ENCODE measurements around the gene SCAF4. TPM values are rescaled to one million over a fixed set of nuclear protein-coding genes. Genes with fewer than 3 reads are reported as not detected.

SCAF4 gene
- total and polyA plus RNA-seq, 5 donors from 2014 or later: 15.8 to 70.9 (median 20.6) TPM

GRCh38 chr21:31720330-31720729, 11.6 kb downstream of the SCAF4 start:
- Histone ChIP-seq H3K4me1 (ENCODE audit: control insufficient read depth, insufficient read depth, low read length, poor library complexity, severe bottlenecking) (peaks cover 36% of the 10 kb centered on the region), H3K27me3 (ENCODE audit: control insufficient read depth, insufficient read depth, low read length) (no peaks in the 10 kb centered on the region), H3K4me3 (ENCODE audit: low read depth, low read length) (no peak overlapping the region), H3K27ac (ENCODE audit: insufficient read depth, low read length, poor library complexity, severe bottlenecking) (no peak overlapping the region), H3K9me3 (ENCODE audit: control insufficient read depth in 2 of 2, low read length in 2 of 2) (no peaks in the 10 kb centered on the region), H3K36me3 (ENCODE audit: control insufficient read depth, insufficient read depth, low read length) (no peaks in the 10 kb centered on the region)
- H3K9me3 Mint-ChIP-seq: no peaks in the 10 kb centered on the region
- peak overlapping the region in 2 of 3 donors; percentile 17 to 77 for H3K27ac Mint-ChIP-seq
- H3K4me3 Mint-ChIP-seq: peak overlapping the region in 3 of 4 donors; percentile 18 to 71 (median 23)
- ATAC-seq (ENCODE audit: low read depth in 2 of 2) (no peak), DNase-seq (no peak)
- H3K27me3 Mint-ChIP-seq: no peaks in the 10 kb centered on the region
- peaks cover 58 to 93% (median 75%) of the 10 kb centered on the region in 4 donors for H3K4me1 Mint-ChIP-seq
- peaks cover 12% of the 10 kb centered on the region for H3K36me3 Mint-ChIP-seq

GRCh38 chr21:31716106-31716505, 15.8 kb downstream of the SCAF4 start:
- H3K9me3 Mint-ChIP-seq: no peaks in the 10 kb centered on the region
- peaks cover 12% of the 10 kb centered on the region for H3K36me3 Mint-ChIP-seq
- H3K36me3 ChIP-seq (ENCODE audit: control insufficient read depth, insufficient read depth, low read length): no peaks in the 10 kb centered on the region
- peak overlapping the region in 2 of 4 donors; percentile 10 to 51 for H3K4me3 Mint-ChIP-seq
- no peak overlapping the region for H3K27ac ChIP-seq (ENCODE audit: insufficient read depth, low read length, poor library complexity, severe bottlenecking)
- no peaks in the 10 kb centered on the region for H3K27me3 ChIP-seq (ENCODE audit: control insufficient read depth, insufficient read depth, low read length)
- no peaks in the 10 kb centered on the region for H3K9me3 ChIP-seq (ENCODE audit: control insufficient read depth in 2 of 2, low read length in 2 of 2)
- peaks cover 42% of the 10 kb centered on the region for H3K4me1 ChIP-seq (ENCODE audit: control insufficient read depth, insufficient read depth, low read length, poor library complexity, severe bottlenecking)
- no peaks in the 10 kb centered on the region for H3K27me3 Mint-ChIP-seq
- H3K27ac Mint-ChIP-seq: no peak overlapping the region
- peaks cover 62 to 92% (median 75%) of the 10 kb centered on the region in 4 donors for H3K4me1 Mint-ChIP-seq
- ATAC-seq (ENCODE audit: low read depth in 2 of 2) (no peak), DNase-seq (no peak)
- H3K4me3 ChIP-seq (ENCODE audit: low read depth, low read length): no peak overlapping the region

- Mint-ChIP-seq H3K27ac (peak overlapping the region in 2 of 3 donors; percentile 7 to 68), H3K4me1 (peaks cover 56 to 93% (median 75%) of the 10 kb centered on the region in 4 donors), H3K27me3 (no peaks in the 10 kb centered on the region), H3K4me3 (peak overlapping the region; percentile 0 to 73 (median 5)), H3K36me3 (peaks cover 10% of the 10 kb centered on the region), H3K9me3 (no peaks in the 10 kb centered on the region)
- ATAC-seq (ENCODE audit: low read depth in 2 of 2) (no peak), DNase-seq (no peak)
- Histone ChIP-seq H3K4me3 (ENCODE audit: low read depth, low read length) (peak overlapping the region; percentile 57), H3K27ac (ENCODE audit: insufficient read depth, low read length, poor library complexity, severe bottlenecking) (no peak overlapping the region), H3K36me3 (ENCODE audit: control insufficient read depth, insufficient read depth, low read length) (no peaks in the 10 kb centered on the region), H3K9me3 (ENCODE audit: control insufficient read depth in 2 of 2, low read length in 2 of 2) (no peaks in the 10 kb centered on the region), H3K27me3 (ENCODE audit: control insufficient read depth, insufficient read depth, low read length) (no peaks in the 10 kb centered on the region), H3K4me1 (ENCODE audit: control insufficient read depth, insufficient read depth, low read length, poor library complexity, severe bottlenecking) (peaks cover 38% of the 10 kb centered on the region)
These were observed 17.1 kb downstream of the SCAF4 start for GRCh38 chr21:31714741-31715365.

GRCh38 chr21:31713973-31714740, 17.8 kb downstream of the SCAF4 start:
- Histone ChIP-seq H3K4me3 (ENCODE audit: low read depth, low read length) (peak overlapping the region; percentile 57), H3K27ac (ENCODE audit: insufficient read depth, low read length, poor library complexity, severe bottlenecking) (no peak overlapping the region), H3K36me3 (ENCODE audit: control insufficient read depth, insufficient read depth, low read length) (no peaks in the 10 kb centered on the region), H3K9me3 (ENCODE audit: control insufficient read depth in 2 of 2, low read length in 2 of 2) (no peaks in the 10 kb centered on the region), H3K4me1 (ENCODE audit: control insufficient read depth, insufficient read depth, low read length, poor library complexity, severe bottlenecking) (peaks cover 42% of the 10 kb centered on the region), H3K27me3 (ENCODE audit: control insufficient read depth, insufficient read depth, low read length) (no peaks in the 10 kb centered on the region)
- peak overlapping the region in 2 of 3 donors; percentile 47 to 68 for H3K27ac Mint-ChIP-seq
- peak overlapping the region; percentile 7 to 73 (median 55) for H3K4me3 Mint-ChIP-seq
- H3K9me3 Mint-ChIP-seq: no peaks in the 10 kb centered on the region
- no peaks in the 10 kb centered on the region for H3K27me3 Mint-ChIP-seq
- DNase-seq (peak in 1 of 3 donors; percentile 16), ATAC-seq (ENCODE audit: low read depth in 2 of 2) (peak in 1 of 2 donors; percentile 22)
- H3K36me3 Mint-ChIP-seq: peaks cover 7% of the 10 kb centered on the region
- peaks cover 61 to 96% (median 78%) of the 10 kb centered on the region in 4 donors for H3K4me1 Mint-ChIP-seq

GRCh38 chr21:31713115-31713514, 18.8 kb downstream of the SCAF4 start:
- peaks cover 63 to 95% (median 80%) of the 10 kb centered on the region in 4 donors for H3K4me1 Mint-ChIP-seq
- H3K27me3 ChIP-seq (ENCODE audit: control insufficient read depth, insufficient read depth, low read length): no peaks in the 10 kb centered on the region

GRCh38 chr21:31711745-31712285, 20.1 kb downstream of the SCAF4 start:
- Mint-ChIP-seq H3K27ac (peak overlapping the region in 2 of 3 donors; percentile 11 to 71), H3K27me3 (no peaks in the 10 kb centered on the region), H3K9me3 (no peaks in the 10 kb centered on the region), H3K36me3 (no peaks in the 10 kb centered on the region), H3K4me1 (peaks cover 60 to 97% (median 83%) of the 10 kb centered on the region in 4 donors), H3K4me3 (peak overlapping the region in 2 of 4 donors; percentile 2 to 7)
- H3K4me1 ChIP-seq (ENCODE audit: control insufficient read depth, insufficient read depth, low read length, poor library complexity, severe bottlenecking): peaks cover 46% of the 10 kb centered on the region
- no peaks in the 10 kb centered on the region for H3K27me3 ChIP-seq (ENCODE audit: control insufficient read depth, insufficient read depth, low read length)
- H3K36me3 ChIP-seq (ENCODE audit: control insufficient read depth, insufficient read depth, low read length): no peaks in the 10 kb centered on the region
- ATAC-seq (ENCODE audit: low read depth in 2 of 2): no peak
- H3K4me3 ChIP-seq (ENCODE audit: low read depth, low read length): no peak overlapping the region
- H3K9me3 ChIP-seq (ENCODE audit: control insufficient read depth in 2 of 2, low read length in 2 of 2): no peaks in the 10 kb centered on the region
- H3K27ac ChIP-seq (ENCODE audit: insufficient read depth, low read length, poor library complexity, severe bottlenecking): no peak overlapping the region
- DNase-seq: no peak

More at GRCh38 chr21:31713115-31713514, 18.8 kb downstream of the SCAF4 start:
- Mint-ChIP-seq H3K9me3 (no peaks in the 10 kb centered on the region), H3K27me3 (no peaks in the 10 kb centered on the region), H3K36me3 (peaks cover under 1% of the 10 kb centered on the region), H3K27ac (peak overlapping the region in 2 of 3 donors; percentile 17 to 59), H3K4me3 (peak overlapping the region in 3 of 4 donors; percentile 9 to 25 (median 23))
- peaks cover 44% of the 10 kb centered on the region for H3K4me1 ChIP-seq (ENCODE audit: control insufficient read depth, insufficient read depth, low read length, poor library complexity, severe bottlenecking)
- no peak overlapping the region for H3K27ac ChIP-seq (ENCODE audit: insufficient read depth, low read length, poor library complexity, severe bottlenecking)
- DNase-seq (no peak), ATAC-seq (ENCODE audit: low read depth in 2 of 2) (no peak)
- no peaks in the 10 kb centered on the region for H3K36me3 ChIP-seq (ENCODE audit: control insufficient read depth, insufficient read depth, low read length)
- peak overlapping the region; percentile 14 for H3K4me3 ChIP-seq (ENCODE audit: low read depth, low read length)
- no peaks in the 10 kb centered on the region for H3K9me3 ChIP-seq (ENCODE audit: control insufficient read depth in 2 of 2, low read length in 2 of 2)

GRCh38 chr21:31711326-31711725, 20.6 kb downstream of the SCAF4 start:
- Histone ChIP-seq H3K9me3 (ENCODE audit: control insufficient read depth in 2 of 2, low read length in 2 of 2) (no peaks in the 10 kb centered on the region), H3K27me3 (ENCODE audit: control insufficient read depth, insufficient read depth, low read length) (no peaks in the 10 kb centered on the region), H3K36me3 (ENCODE audit: control insufficient read depth, insufficient read depth, low read length) (no peaks in the 10 kb centered on the region), H3K4me1 (ENCODE audit: control insufficient read depth, insufficient read depth, low read length, poor library complexity, severe bottlenecking) (peaks cover 45% of the 10 kb centered on the region), H3K4me3 (ENCODE audit: low read depth, low read length) (no peak overlapping the region), H3K27ac (ENCODE audit: insufficient read depth, low read length, poor library complexity, severe bottlenecking) (no peak overlapping the region)
- DNase-seq (no peak), ATAC-seq (ENCODE audit: low read depth in 2 of 2) (no peak)
- H3K36me3 Mint-ChIP-seq: peaks cover 4% of the 10 kb centered on the region
- H3K4me1 Mint-ChIP-seq: peaks cover 55 to 97% (median 83%) of the 10 kb centered on the region in 4 donors
- H3K4me3 Mint-ChIP-seq: peak overlapping the region in 1 of 4 donors; percentile 8
- no peaks in the 10 kb centered on the region for H3K27me3 Mint-ChIP-seq
- H3K27ac Mint-ChIP-seq: peak overlapping the region; percentile 35 to 82 (median 71)
- no peaks in the 10 kb centered on the region for H3K9me3 Mint-ChIP-seq
